Psoas muscle (tissue), 8 donors: ENCODE measurements around the gene ASPSCR1. TPM values are rescaled to one million over a fixed set of nuclear protein-coding genes. Genes with fewer than 3 reads are reported as not detected.

Experiments used
- ATAC-seq, 4 donors: fragments of 200-7000 bp; cut with Tn5 transposase; one replicate each; pipeline ENCODE4 v1.9.1; 2020; ENCODE audit warnings: moderate library complexity in 3 of 4, mild to moderate bottlenecking in 2 of 4
- DNase-seq, 2 donors: peaks; one replicate each; pipeline ENCODE4 v3.0.0-alpha.2; 2020
- H3K27ac ChIP-seq: fragments of 200-600 bp; one replicate; pipeline ENCODE4 v1.8.0; 2022
- H3K27me3 ChIP-seq, 3 donors: fragments of 200-600 bp in 1 of 3; one replicate each; pipeline versions ENCODE4 v1.6.1 to v1.8.0; 2013 to 2022; ENCODE audit warnings: low read length in 2 of 3, mild to moderate bottlenecking in 2 of 3, moderate library complexity in 1 of 3; ENCODE audit not compliant: insufficient read depth in 3 of 3
- H3K36me3 ChIP-seq, 2 donors: fragments of 200-600 bp in 1 of 2; one replicate each; pipeline versions ENCODE4 v1.6.1 to v1.8.0; 2013 to 2022; ENCODE audit warnings: low read depth in 1 of 2, mild to moderate bottlenecking in 1 of 2, moderate library complexity in 1 of 2; ENCODE audit not compliant: insufficient read depth in 1 of 2
- H3K4me1 ChIP-seq: fragments of 200-600 bp; one replicate; pipeline ENCODE4 v1.8.0; 2022
- H3K4me3 ChIP-seq: fragments of 200-600 bp; one replicate; pipeline ENCODE4 v1.8.0; 2022; ENCODE audit warnings: mild to moderate bottlenecking
- H3K9me3 ChIP-seq: fragments of 200-600 bp; one replicate; pipeline ENCODE4 v1.8.0; 2022
- CTCF ChIP-seq: fragments of 200-600 bp; IDR thresholded peaks from one replicate; pipeline ENCODE4 v1.8.0; 2022; ENCODE audit warnings: antibody characterized with exemption
- WGBS, 3 donors: extraction: QIAGEN DNeasy Blood & Tissue Kit; methylation state at CpG; one replicate each; pipeline versions ENCODE4 v1.1.6 to v1.1.7; 2013; 5-methylcytosine and 5-hydroxymethylcytosine counted together
- intact Hi-C, 2 donors: fragments of 100-400 bp; cut with DNase I; formaldehyde crosslinking; loops; one replicate each; pipeline versions ENCODE4 v1.11.0 to v1.14.2; 2022
- polyA plus RNA-seq, 3 donors: library from polyadenylated mRNA; stranded (reverse); fragments of 200-250 nt; gene quantifications; one replicate each; pipeline ENCODE4 v1.2.3, GENCODE V29; 2013
- total RNA-seq, 4 donors: library from RNA; stranded (reverse); fragmentation: NEBNext Ultra II Directional in 2 of 4; extraction: Animal tissue kit (Norgen Biotek cat#: 25700) in 2 of 4; gene quantifications; one replicate each; pipeline versions ENCODE4 v1.2.1 to v1.2.4, GENCODE V29; 2021 to 2023
- donor health status: healthy with polysubstance abuse.
- donor health status: DM: no; HTN: no; CAD: no; lungs with moderate emphysema.
- donor health status: Bipolar disorder and iron deficiency.
- donor health status: healthy.
- donor health status: DM: yes; HTN: yes; CAD: no.
- donor health status: DM: no; HTN: no; CAD: no.
- donor health status: DM: no; HTN: no; CAD: no.
- donor health status: DM: yes; HTN: yes; CAD: no.

ASPSCR1 gene
- total and polyA plus RNA-seq, 7 donors = 27.7 to 37.4 (median 33.0) TPM

DNA sequence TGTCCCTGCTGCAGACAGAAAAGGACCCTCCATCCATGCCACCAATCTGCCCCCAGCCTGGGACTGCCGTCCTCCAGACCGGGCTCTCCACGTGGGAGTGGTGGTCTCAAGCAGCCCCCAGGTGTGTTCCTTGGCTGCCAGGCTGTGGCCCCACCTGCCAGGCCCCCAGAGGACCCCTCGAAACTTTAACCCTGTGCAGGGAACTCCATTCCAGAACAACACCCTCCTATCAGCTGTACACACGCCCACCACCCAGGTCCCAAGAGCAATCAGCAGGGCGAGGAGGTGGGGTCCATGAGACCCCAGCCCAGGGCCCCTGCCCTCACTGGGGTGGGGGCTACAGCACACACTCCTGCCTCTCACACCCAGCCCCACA is 41.7 kb upstream of the ASPSCR1 start:
- peaks cover 23% of the 10 kb centered on the region for H3K4me1 ChIP-seq
- no peak for DNase-seq
- no peak overlapping the region for H3K27ac ChIP-seq
- no peaks in the 10 kb centered on the region for H3K27me3 ChIP-seq
- no peak for ATAC-seq
- H3K4me3 ChIP-seq = no peak overlapping the region
- TF ChIP-seq CTCF = no peak
- WGBS, 3 donors = 83 to 88% (median 87%) methylated on average over 6 of the region's 6 CpGs
- intact Hi-C loops = loop anchor here in 1 of 2 donors (5.0 kb wide), 1 partner anchor 68 kb away; no protein-coding TSS in a partner anchor
- H3K36me3 ChIP-seq = peaks cover 0 to 6% of the 10 kb centered on the region in 2 donors
- no peaks in the 10 kb centered on the region for H3K9me3 ChIP-seq

GRCh38 chr17:81939218-81939617 is 38.2 kb upstream of the ASPSCR1 start:
- peak overlapping the region; percentile 72 for H3K4me3 ChIP-seq

GRCh38 chr17:81939881-81940385 is 37.5 kb upstream of the ASPSCR1 start:
- 21 to 31% (median 26%) methylated on average over 20 to 21 of the region's 21 CpGs for WGBS, 3 donors
- peaks cover 27% of the 10 kb centered on the region for H3K4me1 ChIP-seq
- TF ChIP-seq CTCF = no peak
- H3K27ac ChIP-seq = peak overlapping the region; percentile 99
- intact Hi-C loops = loop anchor here in 1 of 2 donors (5.0 kb wide), 1 partner anchor 73 kb away; no protein-coding TSS in a partner anchor
- H3K27me3 ChIP-seq = no peaks in the 10 kb centered on the region
- H3K36me3 ChIP-seq = peaks cover 0 to 3% of the 10 kb centered on the region in 2 donors
- peak overlapping the region; percentile 72 for H3K4me3 ChIP-seq
- ATAC-seq (peak; percentile 8 to 36 (median 20)), DNase-seq (peak; percentile 78)
- H3K9me3 ChIP-seq = no peaks in the 10 kb centered on the region

More at GRCh38 chr17:81939218-81939617, 38.2 kb upstream of the ASPSCR1 start:
- DNase-seq = no peak
- ATAC-seq = no peak
- Histone ChIP-seq H3K4me1 (peaks cover 27% of the 10 kb centered on the region), H3K27ac (peak overlapping the region; percentile 99), H3K36me3 (peaks cover 0 to 3% of the 10 kb centered on the region in 2 donors), H3K27me3 (no peaks in the 10 kb centered on the region), H3K9me3 (no peaks in the 10 kb centered on the region)
- WGBS, 3 donors = 48 to 57% (median 54%) methylated on average over 14 to 15 of the region's 15 CpGs
- TF ChIP-seq CTCF = no peak
- intact Hi-C loops = loop anchor here in 1 of 2 donors (5.0 kb wide), 1 partner anchor 72 kb away; no protein-coding TSS in a partner anchor

GRCh38 chr17:81940538-81941483 is 36.6 kb upstream of the ASPSCR1 start:
- Histone ChIP-seq H3K4me1 (peaks cover 27% of the 10 kb centered on the region), H3K9me3 (no peaks in the 10 kb centered on the region), H3K4me3 (peak overlapping the region; percentile 72), H3K27me3 (no peaks in the 10 kb centered on the region), H3K36me3 (peaks cover 0 to 3% of the 10 kb centered on the region in 2 donors), H3K27ac (peak overlapping the region; percentile 99)
- no peak for DNase-seq
- no peak for TF ChIP-seq CTCF
- 30 to 45% (median 32%) methylated on average over 53 to 56 of the region's 56 CpGs for WGBS, 3 donors
- intact Hi-C loops = no loop called here
- ATAC-seq = peak; percentile 16 to 55 (median 40)
